IPS DF 4.7 (cell line): Measurements from ENCODE around the gene BCL7A.

Source experiments
- DNase-seq: peaks from one replicate; pipeline ENCODE4 v3.0.0-alpha.2; 2013; ENCODE audit warnings: low spot score; ENCODE audit errors: extremely low read depth

The BCL7A gene

DNA sequence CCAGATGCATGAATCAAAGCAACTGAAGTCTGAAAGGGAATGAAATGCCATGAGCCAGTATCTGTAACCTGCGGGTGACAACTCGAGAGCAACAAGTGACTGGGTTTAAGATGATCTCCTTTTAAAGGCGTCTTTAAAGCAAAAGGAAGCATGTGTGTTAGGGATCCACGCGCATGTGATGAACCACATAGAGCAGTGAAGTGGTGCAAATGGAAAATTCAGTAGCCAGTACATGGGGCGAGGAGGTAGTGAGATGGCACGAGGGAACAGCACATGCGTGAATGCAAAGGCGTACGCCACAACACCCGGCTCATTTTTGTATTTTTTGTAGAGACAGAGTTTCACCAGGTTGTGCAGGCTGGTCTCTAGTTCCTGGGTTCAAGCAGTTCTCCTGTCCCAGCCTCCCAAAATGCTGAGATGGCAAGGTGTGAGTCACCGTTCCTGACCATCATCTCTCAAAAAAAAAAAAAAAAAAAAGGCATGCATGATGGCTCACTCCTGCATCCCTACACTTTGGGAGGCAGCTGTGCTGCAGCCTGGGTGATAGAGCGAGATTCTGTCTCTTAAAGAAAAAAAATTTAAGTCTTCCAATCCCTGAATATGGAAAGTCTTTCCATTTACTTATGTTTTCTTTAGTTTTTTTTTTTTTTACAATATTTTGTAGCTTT lies 24.6 kb upstream of the BCL7A start:
- no peak for DNase-seq

DNA sequence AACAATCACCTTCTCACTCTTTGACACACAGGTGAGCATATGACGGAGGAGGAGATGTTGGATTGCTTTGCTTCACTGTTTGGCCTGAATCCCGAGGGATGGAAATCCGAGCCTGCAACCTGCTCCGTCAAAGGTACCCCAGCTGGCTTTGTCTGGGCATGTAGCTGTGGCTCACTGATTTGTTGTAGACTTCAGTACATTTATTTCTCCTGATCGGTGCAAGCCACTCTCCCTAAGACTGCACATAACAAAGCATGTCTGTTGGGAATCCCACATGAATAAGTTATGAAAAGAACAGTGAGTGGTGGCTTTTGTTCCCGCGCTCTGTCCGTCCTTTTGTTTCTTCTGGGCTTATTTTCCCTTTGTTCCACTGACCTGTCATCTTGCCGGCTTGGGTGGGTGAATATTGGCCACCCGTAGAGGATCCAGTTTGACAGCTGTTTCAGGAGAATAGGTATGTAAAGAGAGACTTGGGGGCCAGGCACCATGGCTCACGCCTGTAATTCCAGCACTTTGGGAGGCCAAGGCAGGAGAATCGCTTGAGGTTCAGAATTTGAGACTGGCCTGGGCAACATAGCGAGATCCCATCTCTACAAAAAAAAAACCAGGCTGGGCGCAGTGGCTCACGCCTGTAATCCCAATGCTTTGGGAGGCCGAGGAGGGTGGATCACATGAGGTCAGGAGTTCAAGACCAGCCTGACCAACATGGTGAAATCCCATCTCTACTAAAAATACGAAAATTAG lies 20.0 kb upstream of the BCL7A start:
- no peak for DNase-seq

DNA sequence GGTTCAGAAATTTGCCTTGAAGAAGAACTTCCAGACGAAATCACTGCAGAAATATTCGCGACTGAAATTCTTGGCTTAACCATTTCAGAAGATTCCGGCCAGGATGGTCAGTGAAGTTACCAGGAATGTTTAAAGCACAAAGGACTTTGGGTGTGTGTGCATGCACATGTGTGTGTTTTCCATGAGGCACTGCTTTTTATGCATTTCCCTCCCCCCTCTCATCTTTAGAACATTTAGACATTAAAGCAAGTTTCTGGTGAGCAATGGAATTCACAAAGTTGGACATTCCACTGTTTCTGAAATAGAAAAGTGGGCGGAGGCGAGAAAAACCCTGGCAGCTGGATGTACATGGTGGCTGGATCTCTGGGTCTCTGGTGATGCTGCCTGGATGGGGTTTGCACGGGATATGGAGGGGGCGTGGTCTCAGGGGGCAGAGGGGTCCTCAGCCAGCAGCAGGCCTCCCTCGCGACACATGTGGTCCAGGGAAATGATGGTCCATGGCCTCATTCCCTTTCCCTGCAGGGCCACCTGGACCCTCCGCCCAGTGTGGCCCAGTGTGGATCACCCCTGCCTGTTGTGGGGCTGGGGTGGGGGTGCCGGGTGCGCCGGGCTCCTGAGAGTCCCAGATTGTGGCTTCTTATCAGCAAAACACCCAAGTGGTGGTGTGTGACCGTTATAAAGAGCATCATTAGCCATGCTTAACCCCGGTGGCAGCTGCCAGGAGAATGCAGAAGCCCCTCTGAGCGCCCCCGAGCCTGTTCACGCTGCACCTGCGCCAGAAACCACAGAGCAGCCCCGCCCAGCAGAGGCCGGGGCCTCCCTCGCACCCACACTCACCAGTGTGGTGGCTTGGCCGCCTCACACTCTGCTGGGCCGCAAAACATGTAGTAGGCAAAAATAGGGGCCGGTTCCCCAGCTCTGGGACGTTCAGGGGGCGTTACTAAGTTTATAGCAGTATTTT lies 17.8 kb upstream of the BCL7A start:
- no peak for DNase-seq

DNA sequence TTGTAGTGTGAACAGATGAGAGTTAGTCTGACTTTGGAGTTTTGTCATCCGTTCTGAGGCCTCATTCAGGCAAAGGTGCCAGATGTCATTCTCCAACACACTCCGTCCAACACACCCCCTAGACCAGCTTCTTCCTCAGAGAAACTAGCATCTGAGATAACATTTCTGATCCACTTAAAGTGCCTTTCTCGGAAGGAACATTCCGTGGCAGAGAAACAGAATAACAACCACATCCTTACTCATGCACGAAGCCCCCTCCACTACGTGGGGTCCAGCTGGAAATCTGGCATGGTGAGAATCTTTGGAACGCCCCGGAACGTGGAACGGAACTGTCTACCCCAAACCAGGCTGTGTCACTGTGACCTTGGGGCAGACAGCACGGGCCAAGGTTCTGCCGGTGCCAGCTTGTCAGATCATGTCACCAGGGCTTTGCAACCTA lies 17.0 kb upstream of the BCL7A start:
- no peak for DNase-seq

DNA sequence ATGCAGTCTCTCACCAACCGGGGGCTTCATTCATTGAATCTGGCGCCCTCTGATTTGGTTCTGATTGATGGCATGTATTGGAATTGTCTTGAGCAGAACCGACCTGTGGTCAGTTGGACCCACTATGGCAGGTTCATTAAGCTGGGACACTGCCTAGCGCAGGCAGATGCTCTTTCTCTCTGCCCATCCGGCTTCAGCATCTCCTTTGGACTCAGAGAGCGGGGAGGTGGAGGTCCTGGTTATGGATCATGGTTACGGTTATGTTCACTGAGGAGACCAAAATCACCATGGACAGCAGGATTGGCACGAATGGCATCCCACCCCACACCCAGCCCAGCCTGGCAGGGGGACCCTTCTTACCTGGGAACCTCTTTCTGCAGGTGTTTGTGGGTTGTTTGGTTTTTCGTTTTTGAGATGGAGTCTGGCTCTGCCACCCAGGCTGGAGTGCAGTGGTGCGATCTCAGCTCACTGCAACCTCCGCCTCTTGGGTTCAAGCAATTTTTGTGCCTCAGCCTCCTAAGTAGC lies 16.4 kb upstream of the BCL7A start:
- no peak for DNase-seq

DNA sequence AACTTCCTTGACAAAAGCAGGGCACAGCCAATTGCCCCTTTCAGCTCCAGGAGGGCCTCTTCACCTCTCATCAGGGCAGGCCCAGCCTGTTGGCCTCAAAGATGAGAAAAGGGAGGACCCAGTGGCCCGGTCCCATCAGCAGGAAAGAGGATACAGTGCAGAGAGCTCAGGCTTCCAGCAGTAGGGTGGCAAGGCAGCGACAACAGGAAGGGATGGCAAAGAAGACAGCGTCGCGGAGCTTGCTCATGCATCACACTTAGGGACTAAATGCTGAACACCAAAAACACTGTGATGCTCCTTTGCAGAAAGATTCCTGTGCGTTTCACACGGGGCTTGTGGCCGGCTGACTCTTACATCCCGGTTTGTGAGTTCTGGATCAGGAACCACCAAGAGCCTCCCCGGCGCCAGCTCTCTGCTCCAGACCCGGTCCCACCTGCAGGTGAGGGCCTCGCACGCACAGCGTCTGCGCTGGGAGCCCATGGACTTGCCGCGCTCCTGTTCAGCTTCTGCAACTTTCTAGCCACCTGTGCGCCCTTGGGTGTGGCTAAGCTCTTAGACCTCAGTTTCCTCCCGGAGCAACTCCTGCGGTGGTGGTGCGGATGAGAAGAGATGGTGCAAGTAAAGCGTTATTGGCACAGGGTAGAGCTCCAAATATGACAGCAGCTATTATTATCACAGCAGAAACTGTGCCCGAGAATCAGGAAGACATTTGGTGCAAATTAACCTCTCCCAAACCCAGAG lies 15.3 kb upstream of the BCL7A start:
- DNase-seq = no peak

DNA sequence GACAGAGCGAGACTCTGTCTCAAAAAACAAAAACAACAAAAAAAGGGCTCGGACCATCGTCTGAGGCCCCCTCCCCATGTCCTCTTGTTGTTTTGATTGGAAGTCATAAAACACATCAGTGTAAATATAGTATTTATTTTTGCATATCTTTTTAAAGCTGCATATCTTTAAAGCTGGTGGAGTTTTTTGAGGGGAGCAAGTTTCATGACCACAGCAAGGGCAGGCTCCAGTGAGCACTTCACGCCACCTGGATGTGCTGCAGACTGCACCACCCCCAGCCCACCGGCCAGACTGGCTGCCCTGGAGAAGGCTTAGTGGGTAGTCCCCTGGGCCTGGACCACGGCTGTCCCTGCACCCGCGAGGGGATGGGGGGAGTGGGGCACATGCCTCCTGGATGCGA lies 11.9 kb upstream of the BCL7A start:
- no peak for DNase-seq

DNA sequence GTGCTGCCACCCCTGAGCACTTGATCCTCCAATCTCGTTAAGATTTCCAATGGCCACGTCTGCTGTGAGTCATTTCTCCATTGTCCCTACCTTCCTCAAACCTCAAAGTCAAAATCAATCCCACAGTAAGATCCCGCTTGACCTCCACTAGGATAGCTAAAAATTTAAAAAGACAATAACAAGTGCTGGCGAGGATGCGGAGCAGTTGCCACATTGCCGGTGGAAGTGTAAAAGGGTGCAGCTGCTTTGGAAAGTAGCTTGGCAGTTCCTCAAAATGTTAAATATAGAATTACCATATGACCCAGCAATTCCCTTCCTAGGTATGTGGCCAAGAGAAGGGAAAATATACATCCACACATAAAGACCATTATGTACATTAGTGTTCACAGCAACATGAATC lies 9.5 kb upstream of the BCL7A start:
- DNase-seq = no peak

DNA sequence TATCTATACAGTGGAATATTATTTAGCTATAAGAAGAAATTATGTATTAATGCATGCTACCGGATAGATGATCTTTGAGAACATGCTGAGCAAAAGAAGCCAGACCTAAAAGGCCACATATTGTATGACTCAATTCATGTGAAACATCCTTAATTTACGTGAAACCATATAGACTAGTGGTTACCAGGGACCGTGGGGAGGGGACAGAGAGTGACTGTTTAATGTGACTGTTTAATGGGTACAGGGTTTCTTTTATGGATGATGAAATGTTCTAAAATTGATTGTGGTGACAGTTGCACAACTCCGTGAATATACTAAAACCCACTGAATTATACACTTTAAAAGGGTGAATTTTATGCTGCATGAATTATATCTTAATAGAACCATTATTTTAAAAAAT lies 8.5 kb upstream of the BCL7A start:
- DNase-seq = no peak

DNA sequence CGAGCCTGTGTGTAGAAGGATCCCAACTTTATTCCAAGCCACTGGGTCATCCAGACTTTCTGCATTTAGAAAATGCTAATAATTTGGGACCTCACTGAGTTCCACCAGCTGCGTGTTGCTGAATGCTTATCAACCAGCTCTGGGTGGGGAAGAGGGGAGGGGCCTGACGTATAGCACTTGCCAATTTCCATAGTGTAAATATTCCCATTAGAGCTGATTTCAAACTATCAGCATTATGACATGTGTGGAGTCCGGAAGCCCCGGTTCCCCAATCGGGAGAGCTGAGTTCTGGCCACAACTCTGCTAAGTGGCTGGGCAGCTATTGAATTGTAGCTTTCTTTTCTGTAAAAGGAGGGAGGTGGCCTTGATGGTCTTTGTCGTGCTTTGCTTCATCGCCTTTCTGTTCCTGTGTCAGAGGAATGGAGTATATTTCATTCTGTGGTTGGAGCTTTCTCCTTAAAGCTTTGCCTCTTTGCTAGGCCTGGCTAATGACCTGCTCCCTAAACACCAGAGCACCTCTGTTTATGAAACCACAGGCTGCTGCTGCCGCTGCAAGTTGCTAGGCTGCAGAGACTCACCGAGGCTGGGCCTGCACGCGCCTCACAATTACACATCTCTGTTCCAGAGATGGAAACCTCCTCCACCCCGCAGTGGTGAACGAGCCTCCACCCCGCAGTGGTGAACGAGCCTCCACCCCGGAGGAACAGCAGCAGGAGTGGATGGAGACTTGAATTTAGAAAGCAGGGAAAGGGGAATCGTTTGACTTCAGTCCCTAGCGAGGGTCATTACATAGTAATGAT lies 7.7 kb upstream of the BCL7A start:
- no peak for DNase-seq

DNA sequence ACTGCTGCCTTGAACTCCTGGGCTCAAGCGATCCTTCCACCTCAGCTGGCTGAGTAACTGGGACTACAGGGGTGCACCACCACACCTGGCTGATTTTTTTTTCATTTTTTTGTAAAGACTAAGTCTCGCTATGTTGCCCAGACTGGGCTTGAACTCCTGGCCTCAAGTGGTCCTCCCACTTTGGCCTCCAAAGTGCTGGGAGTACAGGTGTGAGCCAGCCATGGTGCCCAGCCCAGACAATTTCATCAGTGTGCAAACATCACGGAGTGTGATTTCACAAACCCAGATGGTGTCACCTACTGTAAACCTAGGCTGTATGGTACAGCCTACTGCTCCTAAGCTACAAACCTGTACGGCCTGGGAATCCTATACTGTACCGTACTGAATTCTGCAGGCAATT lies 6.9 kb upstream of the BCL7A start:
- no peak for DNase-seq

DNA sequence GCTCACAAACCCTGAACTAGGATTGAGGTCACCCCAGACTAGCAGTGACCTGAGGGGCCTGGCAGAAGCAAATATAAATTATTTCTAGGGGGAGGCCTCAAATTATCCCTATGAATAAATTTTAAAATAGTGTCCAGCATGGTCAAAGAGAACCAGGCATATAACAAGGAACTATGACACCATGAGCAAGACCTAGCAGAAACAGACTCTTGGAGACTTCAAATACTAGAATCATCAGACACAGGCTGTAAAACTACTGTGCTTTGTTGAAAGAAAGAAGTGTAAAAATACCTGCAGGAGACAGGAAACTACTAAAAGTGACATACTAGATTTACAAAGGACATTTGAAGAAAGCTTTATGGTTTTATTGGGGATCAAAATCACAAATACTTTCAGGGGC lies 3.2 kb upstream of the BCL7A start:
- DNase-seq = no peak

DNA sequence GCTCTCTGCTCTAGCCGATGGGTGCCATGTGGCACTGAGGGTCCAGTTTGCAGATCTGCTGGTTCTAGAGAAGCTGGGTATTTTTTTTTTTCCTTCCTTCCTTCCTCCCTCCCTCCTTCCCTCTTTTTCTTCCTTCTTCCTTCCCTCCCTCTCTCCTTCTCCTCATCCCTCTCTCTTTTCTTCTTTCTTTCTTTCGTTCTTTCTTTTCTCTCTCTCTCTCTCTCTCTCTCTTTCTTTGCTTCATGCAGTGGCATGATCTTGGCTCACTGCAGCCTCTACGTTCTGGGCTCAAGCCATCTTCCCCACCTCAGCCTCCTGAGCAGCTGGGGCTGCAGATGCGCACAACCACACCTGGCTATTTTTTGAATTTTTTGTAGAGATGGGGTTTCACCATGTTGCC lies 2.7 kb upstream of the BCL7A start:
- DNase-seq = no peak

DNA sequence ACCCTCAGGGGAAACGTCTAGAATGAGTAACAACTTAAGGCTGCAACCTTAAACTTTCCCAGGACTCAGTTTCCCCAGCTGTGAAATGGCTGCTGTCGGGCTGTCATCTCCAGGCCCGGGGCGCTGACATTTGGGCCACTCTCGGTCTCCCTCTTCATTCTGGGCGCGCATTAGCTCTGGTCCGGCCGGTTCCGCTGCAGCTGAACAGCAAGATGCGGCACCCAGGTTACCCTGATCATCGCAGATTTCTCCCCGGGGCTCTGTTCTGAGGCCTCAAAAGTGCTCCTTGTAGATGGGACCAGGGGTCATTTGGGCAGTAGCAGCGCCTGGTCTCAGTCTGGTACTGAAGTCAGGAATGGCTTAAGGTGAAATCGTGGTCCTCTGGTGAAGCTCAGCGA lies 890 bp upstream of the BCL7A start:
- no peak for DNase-seq

DNA sequence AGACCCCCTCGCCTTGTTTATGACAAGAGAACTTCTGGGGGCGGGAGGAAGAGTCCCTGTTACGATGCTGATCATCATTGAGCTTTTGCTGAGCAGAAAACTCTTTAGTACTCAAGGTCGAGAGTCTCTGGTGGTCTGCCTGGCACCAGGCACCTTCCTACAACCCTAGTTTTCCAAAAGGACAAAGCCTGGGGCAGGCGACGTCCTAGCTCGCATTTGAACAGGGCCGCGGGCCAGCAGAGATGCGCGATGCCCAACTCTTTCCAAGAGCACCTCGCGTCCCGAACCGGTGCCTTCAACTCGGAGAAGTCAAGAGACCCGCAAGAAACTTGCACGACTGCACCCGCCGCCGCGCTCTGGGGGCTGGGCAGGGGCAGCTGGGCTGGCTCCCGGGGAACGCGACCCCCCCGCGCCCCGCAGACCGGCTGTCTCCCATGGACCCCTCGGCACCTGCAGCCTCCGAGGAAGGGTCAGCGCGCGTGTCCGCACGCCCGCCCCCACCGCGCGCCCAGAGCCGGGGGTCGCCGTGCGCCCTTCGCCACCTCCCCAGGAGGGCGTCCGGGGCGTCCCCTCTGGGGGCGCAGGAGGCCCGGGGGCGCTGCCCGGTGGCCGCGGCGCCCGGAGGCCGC lies 377 bp upstream of the BCL7A start:
- no peak for DNase-seq

DNA sequence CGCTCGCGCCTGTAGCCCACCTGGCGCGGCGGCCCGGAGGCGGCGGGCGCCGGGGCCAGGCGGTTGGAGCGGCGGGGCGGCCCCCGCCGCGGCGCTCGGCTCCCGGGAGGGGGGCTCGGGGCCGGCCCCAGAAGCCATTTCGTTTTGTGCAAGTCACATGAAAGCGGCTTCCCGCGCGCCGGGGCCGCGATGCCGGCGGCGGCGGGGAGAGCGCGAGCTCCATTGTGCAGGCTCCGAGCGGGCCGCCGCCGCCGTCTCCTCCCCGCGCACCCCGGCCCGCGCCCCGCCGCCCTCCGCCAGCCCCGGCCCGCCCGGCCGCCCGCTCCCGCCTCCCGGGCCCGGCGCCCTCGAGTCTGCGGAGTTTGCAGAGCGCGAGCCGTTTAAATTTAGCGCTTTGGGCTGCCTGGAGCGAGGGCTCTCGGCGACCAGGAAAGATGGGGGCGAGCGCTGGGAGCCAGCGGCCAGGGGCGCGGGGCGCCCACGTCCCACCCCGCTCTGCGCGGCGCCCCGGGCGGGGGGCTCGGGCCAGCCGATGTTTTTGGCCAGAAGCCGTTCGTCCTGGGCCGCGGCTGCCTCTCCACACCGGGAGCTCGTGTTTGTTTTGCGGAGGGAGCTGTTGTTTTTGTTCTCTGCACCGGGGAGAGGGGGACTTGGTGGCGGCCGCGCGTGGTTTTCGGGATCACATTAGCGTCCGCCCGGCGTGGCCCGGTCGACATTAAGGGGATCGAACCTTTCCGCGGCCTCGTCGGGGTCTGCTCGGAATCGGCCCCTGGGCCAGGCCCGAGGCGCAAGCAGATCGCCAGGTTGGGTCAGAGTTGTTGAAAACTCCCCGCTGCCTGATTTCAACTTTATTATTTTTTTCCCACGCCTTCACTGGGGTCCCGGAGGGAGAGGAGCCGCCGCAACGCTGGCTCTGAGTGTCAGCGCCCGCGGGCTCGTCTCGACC lies 982 bp downstream of the BCL7A start:
- no peak for DNase-seq

DNA sequence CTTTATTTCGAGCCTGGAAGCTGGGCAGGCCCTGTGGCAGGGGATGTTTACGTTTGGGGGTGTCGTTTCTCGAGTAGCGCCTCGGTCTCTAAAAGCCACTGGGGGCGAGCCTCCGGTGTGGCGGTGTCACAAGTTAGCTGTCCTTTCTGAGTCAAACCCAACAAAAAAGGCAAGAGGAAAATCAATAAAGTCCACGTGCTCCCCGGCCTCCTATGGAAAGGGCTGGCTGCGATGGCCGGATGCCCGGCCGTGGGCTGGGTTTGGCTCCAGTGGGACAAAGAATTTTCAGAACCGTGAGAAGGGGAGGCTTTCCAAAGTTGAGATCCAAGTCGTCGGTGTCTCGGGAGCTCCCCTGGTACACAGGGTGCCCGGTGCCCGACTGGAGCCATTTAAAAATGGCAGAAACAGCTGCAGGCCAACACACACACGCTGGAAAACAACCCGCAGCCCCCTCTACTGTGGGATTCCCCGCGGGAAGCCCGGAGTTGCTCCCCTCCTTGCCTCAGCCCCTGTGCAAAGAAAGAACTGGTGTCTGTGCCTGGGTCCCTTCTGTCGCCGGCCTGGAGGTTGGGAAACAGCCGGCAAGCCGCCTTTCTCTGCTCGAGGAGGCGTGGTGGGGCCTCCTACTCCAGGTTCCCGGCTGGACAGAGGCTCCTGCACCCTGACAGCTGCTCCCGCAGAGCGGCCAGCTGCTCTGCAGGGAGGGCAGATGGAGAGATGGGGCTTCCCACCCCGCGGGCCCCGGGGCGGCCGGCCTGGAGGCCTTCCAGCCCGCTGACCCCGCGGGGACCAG lies 1.9 kb downstream of the BCL7A start:
- DNase-seq = no peak
